Prostate gland (tissue), 2 donors: ENCODE results near the gene LRRC74B. TPM values are rescaled to one million over a fixed set of nuclear protein-coding genes. Genes with fewer than 3 reads are reported as not detected.

Source experiments
- DNase-seq: peaks from one replicate; pipeline ENCODE4 v3.0.0-alpha.2; 2019; ENCODE audit warnings: low spot score
- H3K27ac ChIP-seq, 2 donors: fragments of 200-600 bp; sonication (generic); 2 replicates each; pipeline ENCODE4 v1.5.1; 2017 to 2019
- H3K27me3 ChIP-seq: fragments of 200-600 bp; sonication (generic); replicated peaks from 2 replicates; pipeline ENCODE4 v1.5.1; 2019; ENCODE audit not compliant: insufficient read depth
- H3K36me3 ChIP-seq, 2 donors: fragments of 200-600 bp; sonication (generic); 1 replicate in 1 of 2; 2 replicates in 1 of 2; pipeline versions ENCODE4 v1.5.1 to v1.8.1; 2017 to 2019
- H3K4me1 ChIP-seq: fragments of 200-600 bp; sonication (generic); replicated peaks from 2 replicates; pipeline ENCODE4 v1.5.1; 2019
- H3K4me3 ChIP-seq, 2 donors: fragments of 200-600 bp; sonication (generic); 2 replicates each; pipeline ENCODE4 v1.5.1; 2017 to 2019
- H3K9me3 ChIP-seq: fragments of 200-600 bp; sonication (generic); 2 replicates; pipeline ENCODE4 v1.5.1; 2017
- POLR2A ChIP-seq: fragments of 450-650 bp; IDR thresholded peaks from one replicate; pipeline ENCODE4 v1.6.1; 2016; ENCODE audit warnings: antibody characterized with exemption, mild to moderate bottlenecking
- POLR2AphosphoS5 ChIP-seq: sonication (generic); formaldehyde crosslinking; IDR thresholded peaks from one replicate; pipeline ENCODE4 v1.6.1; 2017; ENCODE audit warnings: antibody characterized with exemption
- WGBS: methylation state at CpG from one replicate; pipeline ENCODE4 v1.1.5; 2018; 5-methylcytosine and 5-hydroxymethylcytosine counted together
- intact Hi-C: fragments of 100-400 bp; cut with DNase I; formaldehyde crosslinking; loops from one replicate; pipeline ENCODE4 v1.14.2; 2022
- total RNA-seq, 2 donors: library from RNA; depleted of rRNA; stranded (reverse); fragments of >200 nt; gene quantifications; one replicate each; pipeline ENCODE4 v1.1.0, GENCODE V29; 2016
- TF ChIP-seq, protein P1 (sequence below), 4 experiments: fragments of 200-600 bp in 2 of 4; fragments of 450-650 bp in 2 of 4; sonication (generic) in 2 of 4; IDR thresholded peaks; 1 replicate in 3 of 4; 2 replicates in 1 of 4; pipeline ENCODE4 v1.5.1; 2016 to 2019; ENCODE audit warnings: antibody characterized with exemption in 4 of 4, mild to moderate bottlenecking in 2 of 4, moderate library complexity in 2 of 4

LRRC74B gene
- total RNA-seq, 2 donors from 2014 or later: 0.45 TPM; not detected in 1

DNA sequence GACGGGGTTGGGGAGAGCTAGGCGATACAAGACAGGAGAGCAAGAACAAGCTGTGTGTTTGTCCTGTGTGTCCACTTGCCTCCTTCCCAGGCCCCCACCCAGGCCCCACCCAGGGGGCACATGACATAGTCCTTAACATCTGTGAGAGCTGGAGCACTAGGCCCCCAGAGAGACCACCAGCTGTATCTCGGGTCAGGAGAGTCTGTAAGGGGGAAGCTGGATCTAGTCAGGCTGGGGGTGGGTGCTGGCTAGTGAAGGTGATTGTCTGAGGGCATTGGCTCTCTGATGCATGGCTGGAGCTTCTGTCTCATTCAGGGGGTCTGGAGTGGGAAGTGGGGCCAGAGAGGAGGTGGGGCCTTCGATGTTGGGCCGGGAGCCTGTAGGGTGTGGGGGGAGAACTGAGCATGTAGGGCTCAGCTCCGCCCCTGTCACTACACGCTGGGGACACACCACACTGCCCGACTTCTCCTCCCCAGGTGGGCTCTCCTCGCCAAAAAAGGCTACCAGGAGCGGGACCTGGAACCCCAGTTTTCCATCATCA lies 30.2 kb upstream of the LRRC74B start:
- TF ChIP-seq, protein P1, sequence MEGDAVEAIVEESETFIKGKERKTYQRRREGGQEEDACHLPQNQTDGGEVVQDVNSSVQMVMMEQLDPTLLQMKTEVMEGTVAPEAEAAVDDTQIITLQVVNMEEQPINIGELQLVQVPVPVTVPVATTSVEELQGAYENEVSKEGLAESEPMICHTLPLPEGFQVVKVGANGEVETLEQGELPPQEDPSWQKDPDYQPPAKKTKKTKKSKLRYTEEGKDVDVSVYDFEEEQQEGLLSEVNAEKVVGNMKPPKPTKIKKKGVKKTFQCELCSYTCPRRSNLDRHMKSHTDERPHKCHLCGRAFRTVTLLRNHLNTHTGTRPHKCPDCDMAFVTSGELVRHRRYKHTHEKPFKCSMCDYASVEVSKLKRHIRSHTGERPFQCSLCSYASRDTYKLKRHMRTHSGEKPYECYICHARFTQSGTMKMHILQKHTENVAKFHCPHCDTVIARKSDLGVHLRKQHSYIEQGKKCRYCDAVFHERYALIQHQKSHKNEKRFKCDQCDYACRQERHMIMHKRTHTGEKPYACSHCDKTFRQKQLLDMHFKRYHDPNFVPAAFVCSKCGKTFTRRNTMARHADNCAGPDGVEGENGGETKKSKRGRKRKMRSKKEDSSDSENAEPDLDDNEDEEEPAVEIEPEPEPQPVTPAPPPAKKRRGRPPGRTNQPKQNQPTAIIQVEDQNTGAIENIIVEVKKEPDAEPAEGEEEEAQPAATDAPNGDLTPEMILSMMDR (IDR thresholded peaks at IDR 0.05): no peak
- no peak for TF ChIP-seq POLR2A
- Histone ChIP-seq H3K27me3 (no peaks in the 10 kb centered on the region), H3K4me3 (no peak overlapping the region), H3K9me3 (no peaks in the 10 kb centered on the region), H3K27ac (no peak overlapping the region), H3K36me3 (no peaks in the 10 kb centered on the region), H3K4me1 (peaks cover 8% of the 10 kb centered on the region)
- WGBS: 79% methylated on average over 7 of the region's 10 CpGs
- DNase-seq: no peak
- intact Hi-C loops: no loop called here

DNA sequence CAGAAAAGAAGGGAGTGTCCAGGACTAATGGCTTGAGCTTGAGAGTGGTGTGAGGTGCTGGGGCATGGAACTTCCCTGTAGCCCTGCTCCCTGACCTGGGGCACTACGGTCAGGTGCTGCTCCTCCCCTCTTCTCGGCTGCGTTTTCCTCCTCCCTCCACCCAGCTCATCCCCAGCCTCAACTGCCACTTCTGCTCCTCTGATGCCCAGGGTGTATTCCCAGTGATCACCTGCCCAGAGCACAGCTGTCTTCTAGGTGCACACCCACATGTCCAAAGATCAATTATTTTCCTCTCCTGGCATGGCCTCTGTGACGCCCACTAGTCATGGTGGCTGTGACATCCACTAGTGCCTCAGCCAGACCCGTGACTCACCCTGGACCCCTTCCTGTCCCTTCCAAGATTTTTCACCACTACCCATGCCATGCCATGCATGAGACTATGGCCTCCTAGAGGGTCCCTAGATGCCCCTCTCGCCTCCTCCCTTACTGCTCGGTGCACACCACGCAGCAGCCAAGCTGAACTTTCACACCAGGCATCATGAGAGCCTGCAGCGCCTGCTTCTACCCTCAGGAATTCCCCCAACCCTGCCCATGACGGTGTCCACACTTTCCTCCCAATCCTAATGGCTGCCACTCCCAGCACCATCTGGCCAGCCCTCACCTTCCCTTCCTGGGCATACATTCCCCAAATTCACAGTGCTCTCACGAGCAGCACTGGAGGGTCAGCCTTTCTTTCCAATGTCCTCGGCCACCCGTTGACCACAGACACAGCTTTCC lies 28.9 kb upstream of the LRRC74B start:
- H3K9me3 ChIP-seq: no peaks in the 10 kb centered on the region
- H3K4me1 ChIP-seq: peaks cover 8% of the 10 kb centered on the region
- H3K27ac ChIP-seq: no peak overlapping the region
- WGBS: 83% methylated on average over 13 of the region's 13 CpGs
- no peaks in the 10 kb centered on the region for H3K36me3 ChIP-seq
- TF ChIP-seq POLR2AphosphoS5: no peak
- intact Hi-C loops: no loop called here
- H3K4me3 ChIP-seq: no peak overlapping the region
- DNase-seq: no peak
- no peaks in the 10 kb centered on the region for H3K27me3 ChIP-seq

DNA sequence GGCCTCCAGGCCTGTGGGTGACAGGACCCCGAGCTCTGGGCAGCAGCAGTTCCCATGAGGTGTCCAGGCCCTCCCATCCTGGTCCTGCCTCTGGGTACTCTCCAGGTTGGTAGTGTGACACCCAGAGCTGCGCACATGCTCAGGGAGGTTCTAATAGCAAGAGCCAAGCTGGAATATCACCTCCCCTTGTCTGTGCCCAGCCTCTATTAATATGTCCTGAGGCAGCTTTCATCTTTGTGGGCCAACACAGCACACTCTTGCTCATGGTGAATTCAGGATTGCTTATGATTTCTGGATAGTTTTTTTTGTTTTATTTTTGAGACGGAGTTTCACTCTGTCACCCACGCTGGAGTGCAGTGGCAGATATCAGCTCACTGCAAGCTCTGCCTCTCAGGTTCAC lies 27.4 kb upstream of the LRRC74B start:
- Histone ChIP-seq H3K4me1 (peaks cover 8% of the 10 kb centered on the region), H3K27ac (no peak overlapping the region), H3K36me3 (no peaks in the 10 kb centered on the region), H3K4me3 (no peak overlapping the region), H3K9me3 (no peaks in the 10 kb centered on the region), H3K27me3 (no peaks in the 10 kb centered on the region)
- no peak for TF ChIP-seq POLR2A
- TF ChIP-seq, protein P1 (IDR thresholded peaks at IDR 0.05): no peak
- no peak for TF ChIP-seq POLR2AphosphoS5
- no peak for DNase-seq
- intact Hi-C loops: no loop called here
- WGBS: 96% methylated on average over 4 of the region's 4 CpGs

DNA sequence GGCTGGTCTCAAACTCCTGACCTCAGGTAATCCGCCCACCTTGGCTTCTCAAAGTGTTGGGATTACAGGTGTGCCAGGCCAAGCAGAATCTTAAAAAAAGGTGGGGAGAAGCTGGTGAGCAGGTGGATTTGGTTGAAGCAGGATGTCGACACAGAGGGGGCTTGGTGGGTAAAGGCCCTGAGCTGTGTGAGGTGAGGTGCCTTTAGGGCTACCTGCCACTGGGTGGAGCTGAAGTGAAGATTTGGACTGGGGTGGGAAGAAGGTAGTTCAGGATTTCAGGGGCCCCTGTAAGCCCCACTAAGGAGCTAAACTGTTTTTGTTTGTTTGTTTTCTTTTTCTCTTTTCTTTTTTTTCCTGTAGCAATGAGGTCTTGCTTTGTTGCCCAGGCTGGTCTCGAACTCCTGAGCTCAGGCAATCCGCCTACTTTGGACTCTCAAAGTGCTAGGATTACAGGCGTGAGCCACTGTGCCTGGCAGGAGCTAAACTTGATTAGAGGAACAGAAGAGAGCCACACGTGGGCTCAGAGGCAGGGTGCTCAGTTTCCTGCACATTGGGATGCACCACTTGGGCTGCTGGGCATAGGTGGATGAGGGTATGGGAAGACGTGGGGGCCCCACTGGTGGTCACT lies 24.8 kb upstream of the LRRC74B start:
- Histone ChIP-seq H3K4me1 (no peaks in the 10 kb centered on the region), H3K4me3 (no peak overlapping the region), H3K36me3 (no peaks in the 10 kb centered on the region), H3K27ac (no peak overlapping the region), H3K9me3 (no peaks in the 10 kb centered on the region), H3K27me3 (no peaks in the 10 kb centered on the region)
- TF ChIP-seq, protein P1 (IDR thresholded peaks at IDR 0.05): peak in 1 of 4 experiments; percentile 15
- TF ChIP-seq POLR2A: no peak
- intact Hi-C loops: no loop called here
- DNase-seq: no peak
- WGBS: 73% methylated on average over 7 of the region's 7 CpGs

DNA sequence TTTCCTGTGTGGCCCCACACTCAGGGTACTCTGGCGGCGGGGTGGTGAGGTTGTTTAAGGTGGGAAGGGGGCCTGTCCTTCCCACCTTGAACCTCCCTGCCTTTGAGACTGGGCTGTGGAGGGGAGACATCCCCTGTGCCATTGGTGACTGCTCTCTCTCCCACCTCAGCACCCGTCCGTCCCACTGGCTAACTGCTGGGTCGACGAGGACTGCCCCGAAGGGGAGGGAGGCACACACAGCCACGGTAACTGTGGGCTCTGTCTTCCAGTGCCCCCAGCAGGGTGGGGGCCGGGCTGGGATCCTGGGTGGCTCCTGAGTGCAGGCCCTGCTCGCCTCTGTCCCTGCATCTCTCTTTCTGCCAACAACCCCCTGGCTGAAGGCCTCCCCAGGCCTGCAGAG lies 23.2 kb upstream of the LRRC74B start:
- Histone ChIP-seq H3K9me3 (no peaks in the 10 kb centered on the region), H3K4me1 (no peaks in the 10 kb centered on the region), H3K27me3 (no peaks in the 10 kb centered on the region), H3K27ac (no peak overlapping the region), H3K36me3 (no peaks in the 10 kb centered on the region), H3K4me3 (no peak overlapping the region)
- TF ChIP-seq POLR2AphosphoS5 (no peak), POLR2A (no peak)
- TF ChIP-seq, protein P1 (IDR thresholded peaks at IDR 0.05): no peak
- DNase-seq: no peak
- intact Hi-C loops: no loop called here
- 69% methylated on average over 10 of the region's 10 CpGs for WGBS
